ENCODE results near the gene CLEC12A.
"Not testable (repeated sequence)": the region's sequence is repeated elsewhere in the genome, so short reads cannot be mapped to it uniquely, and the experiment has no call there.

Gene CLEC12A

DNA sequence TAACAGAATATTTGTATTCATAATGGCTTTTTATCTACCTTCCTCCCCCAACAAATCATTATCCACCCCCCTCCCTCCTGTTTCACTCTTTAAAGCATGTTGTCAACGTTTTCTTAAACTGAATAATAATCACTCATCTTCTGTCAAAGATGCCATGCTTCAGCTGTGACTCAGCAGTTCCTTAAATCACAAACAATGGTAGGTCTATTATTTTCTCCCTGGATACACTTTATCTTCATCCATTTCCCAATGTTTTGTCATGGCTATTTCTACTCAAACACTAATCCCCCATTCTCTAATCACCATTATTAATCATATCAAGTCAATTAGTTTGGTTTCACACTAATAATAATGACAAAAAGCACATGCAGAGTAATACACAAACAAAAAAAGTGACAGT is 45.7 kb downstream of the CLEC12A start:
- no peaks in the 10 kb centered on the region for H3K4me1 ChIP-seq (ENCODE audit: insufficient read depth, low read length)
- no peaks in the 10 kb centered on the region for H3K36me3 ChIP-seq (ENCODE audit: insufficient read depth, low read length)
- no peak overlapping the region for H3K27ac ChIP-seq (ENCODE audit: low read depth, low read length)
- H3K27me3 ChIP-seq (ENCODE audit: control insufficient read depth in 1 of 2, insufficient read depth in 2 of 2, low read length in 2 of 2) = no peaks in the 10 kb centered on the region
- H3K9ac ChIP-seq (ENCODE audit: low read length) = no peak overlapping the region
- H3K9me3 ChIP-seq (ENCODE audit: low read length) = no peaks in the 10 kb centered on the region
- H3K4me3 ChIP-seq (ENCODE audit: low read depth in 1 of 2, low read length in 2 of 2) = no peak overlapping the region

DNA sequence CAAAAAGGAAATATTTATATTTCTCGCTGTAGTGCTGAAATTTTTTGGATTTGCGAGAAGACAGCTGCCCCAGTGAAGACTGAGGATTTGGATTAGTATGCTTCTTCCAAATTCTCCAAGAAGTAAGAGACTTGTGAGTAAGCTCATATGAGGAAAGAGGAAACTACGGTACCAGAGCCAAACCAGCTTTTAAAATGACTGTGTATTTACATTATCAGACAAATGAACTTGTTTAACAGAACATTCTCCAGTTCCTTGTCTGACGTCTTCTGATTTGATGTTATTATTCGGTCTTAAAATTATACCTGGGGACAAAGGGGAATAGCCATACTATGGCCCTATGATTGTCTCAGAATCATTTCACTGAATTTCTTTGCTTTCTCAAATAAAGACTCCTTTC is 47.2 kb downstream of the CLEC12A start:
- no peak overlapping the region for H3K27ac ChIP-seq (ENCODE audit: low read depth, low read length)
- no peaks in the 10 kb centered on the region for H3K27me3 ChIP-seq (ENCODE audit: control insufficient read depth in 1 of 2, insufficient read depth in 2 of 2, low read length in 2 of 2)
- no peak overlapping the region for H3K9ac ChIP-seq (ENCODE audit: low read length)
- H3K4me3 ChIP-seq (ENCODE audit: low read depth in 1 of 2, low read length in 2 of 2) = no peak overlapping the region
- no peaks in the 10 kb centered on the region for H3K36me3 ChIP-seq (ENCODE audit: insufficient read depth, low read length)
- H3K4me1 ChIP-seq (ENCODE audit: insufficient read depth, low read length) = no peaks in the 10 kb centered on the region
- H3K9me3 ChIP-seq (ENCODE audit: low read length) = no peaks in the 10 kb centered on the region

DNA sequence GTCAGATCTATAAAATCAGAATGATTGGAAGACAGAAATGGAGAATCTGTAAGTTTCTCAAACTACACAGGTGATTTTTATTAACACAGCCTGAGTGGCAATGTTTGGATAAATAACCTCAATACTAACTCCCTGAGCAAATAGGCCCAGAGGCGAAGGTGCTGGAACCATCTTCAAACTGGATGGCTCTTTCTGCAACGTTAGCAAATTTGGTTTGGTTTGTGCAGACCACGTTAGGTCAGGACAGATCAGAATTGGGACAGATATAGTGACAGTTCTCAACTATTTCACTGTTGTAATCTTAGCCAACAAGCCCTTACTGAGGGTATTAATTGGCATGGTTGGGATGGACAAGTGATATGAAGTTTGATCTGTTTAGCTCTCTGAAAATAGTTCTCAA is 50.1 kb downstream of the CLEC12A start:
- H3K9me3 ChIP-seq (ENCODE audit: low read length) = no peaks in the 10 kb centered on the region
- no peaks in the 10 kb centered on the region for H3K27me3 ChIP-seq (ENCODE audit: control insufficient read depth in 1 of 2, insufficient read depth in 2 of 2, low read length in 2 of 2)
- H3K9ac ChIP-seq (ENCODE audit: low read length) = no peak overlapping the region
- no peaks in the 10 kb centered on the region for H3K36me3 ChIP-seq (ENCODE audit: insufficient read depth, low read length)
- H3K4me3 ChIP-seq (ENCODE audit: low read depth in 1 of 2, low read length in 2 of 2) = no peak overlapping the region
- no peaks in the 10 kb centered on the region for H3K4me1 ChIP-seq (ENCODE audit: insufficient read depth, low read length)
- H3K27ac ChIP-seq (ENCODE audit: low read depth, low read length) = no peak overlapping the region

DNA sequence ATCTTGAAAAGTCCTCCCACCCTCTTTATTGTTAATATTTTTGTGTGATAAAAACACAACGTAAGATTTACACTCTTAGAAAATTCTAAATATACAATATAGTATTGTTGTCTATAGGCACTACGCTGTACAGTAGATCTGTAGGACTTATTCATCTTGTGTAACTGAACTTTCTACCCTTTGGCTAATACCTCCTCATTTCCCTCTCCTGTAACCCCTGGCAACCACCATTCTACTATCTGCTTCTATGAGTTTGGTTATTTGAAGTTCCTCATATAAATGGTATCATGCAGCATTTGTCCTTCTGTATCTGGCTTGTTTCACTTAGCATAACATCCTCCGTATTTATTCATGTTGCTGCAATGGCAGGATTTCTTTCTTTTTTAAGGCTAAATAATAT is 54.0 kb downstream of the CLEC12A start:
- Histone ChIP-seq H3K9ac (ENCODE audit: low read length) (no peak overlapping the region), H3K27ac (ENCODE audit: low read depth, low read length) (no peak overlapping the region), H3K36me3 (ENCODE audit: insufficient read depth, low read length) (no peaks in the 10 kb centered on the region)

DNA sequence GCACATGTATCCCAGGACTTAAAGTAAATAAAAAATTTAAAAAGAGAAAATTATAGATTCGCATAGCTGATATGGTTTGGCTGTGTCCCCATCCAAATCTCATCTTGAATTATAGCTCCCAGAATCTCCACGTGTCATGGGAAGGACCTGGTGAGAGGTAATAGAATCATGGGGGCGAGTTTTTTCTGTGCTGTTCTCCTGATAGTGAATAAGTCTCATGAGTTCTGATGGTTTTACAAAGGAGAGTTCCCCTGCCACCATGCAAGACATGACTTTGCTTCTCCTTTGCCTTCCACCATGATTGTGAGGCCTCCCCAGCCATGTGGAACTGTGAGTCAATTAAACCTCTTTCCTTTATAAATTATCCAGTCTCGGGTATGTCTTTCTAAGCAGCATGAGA is 55.5 kb downstream of the CLEC12A start:
- H3K4me1 ChIP-seq (ENCODE audit: insufficient read depth, low read length); H3K9me3 ChIP-seq (ENCODE audit: low read length); H3K27me3 ChIP-seq (ENCODE audit: control insufficient read depth in 1 of 2, insufficient read depth in 2 of 2, low read length in 2 of 2); H3K9ac ChIP-seq (ENCODE audit: low read length); H3K4me3 ChIP-seq (ENCODE audit: low read depth in 1 of 2, low read length in 2 of 2); H3K36me3 ChIP-seq (ENCODE audit: insufficient read depth, low read length); H3K27ac ChIP-seq (ENCODE audit: low read depth, low read length): not testable (repeated sequence)

More for the DNA sequence above, 54.0 kb downstream of the CLEC12A start:
- no peaks in the 10 kb centered on the region for H3K9me3 ChIP-seq (ENCODE audit: low read length)
- H3K27me3 ChIP-seq (ENCODE audit: control insufficient read depth in 1 of 2, insufficient read depth in 2 of 2, low read length in 2 of 2) = no peaks in the 10 kb centered on the region
- no peaks in the 10 kb centered on the region for H3K4me1 ChIP-seq (ENCODE audit: insufficient read depth, low read length)
- no peak overlapping the region for H3K4me3 ChIP-seq (ENCODE audit: low read depth in 1 of 2, low read length in 2 of 2)

DNA sequence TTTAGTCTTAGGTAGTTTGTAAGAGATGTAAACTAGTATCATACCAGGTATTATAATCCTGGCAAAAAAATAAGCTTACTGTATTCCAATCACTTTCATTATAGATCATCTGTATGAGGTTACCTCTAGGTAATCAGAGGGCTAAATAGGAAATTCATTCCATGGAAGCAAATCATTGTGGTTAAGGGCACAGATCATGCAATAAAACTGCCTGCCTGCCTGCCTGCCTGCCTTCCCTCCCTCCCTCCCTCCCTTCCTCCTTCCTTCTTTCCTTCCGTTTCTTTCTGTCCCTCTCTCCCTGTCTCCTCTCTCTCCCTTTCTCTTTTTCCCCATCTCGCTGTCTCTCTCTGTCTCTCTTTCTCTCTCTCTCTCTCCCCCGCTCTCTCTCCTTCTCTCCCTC is 56.1 kb downstream of the CLEC12A start:
- no peaks in the 10 kb centered on the region for H3K27me3 ChIP-seq (ENCODE audit: control insufficient read depth in 1 of 2, insufficient read depth in 2 of 2, low read length in 2 of 2)
- H3K36me3 ChIP-seq (ENCODE audit: insufficient read depth, low read length) = no peaks in the 10 kb centered on the region
- H3K9ac ChIP-seq (ENCODE audit: low read length) = no peak overlapping the region
- H3K4me3 ChIP-seq (ENCODE audit: low read depth in 1 of 2, low read length in 2 of 2) = no peak overlapping the region
- no peaks in the 10 kb centered on the region for H3K9me3 ChIP-seq (ENCODE audit: low read length)
- no peak overlapping the region for H3K27ac ChIP-seq (ENCODE audit: low read depth, low read length)
- H3K4me1 ChIP-seq (ENCODE audit: insufficient read depth, low read length) = no peaks in the 10 kb centered on the region

DNA sequence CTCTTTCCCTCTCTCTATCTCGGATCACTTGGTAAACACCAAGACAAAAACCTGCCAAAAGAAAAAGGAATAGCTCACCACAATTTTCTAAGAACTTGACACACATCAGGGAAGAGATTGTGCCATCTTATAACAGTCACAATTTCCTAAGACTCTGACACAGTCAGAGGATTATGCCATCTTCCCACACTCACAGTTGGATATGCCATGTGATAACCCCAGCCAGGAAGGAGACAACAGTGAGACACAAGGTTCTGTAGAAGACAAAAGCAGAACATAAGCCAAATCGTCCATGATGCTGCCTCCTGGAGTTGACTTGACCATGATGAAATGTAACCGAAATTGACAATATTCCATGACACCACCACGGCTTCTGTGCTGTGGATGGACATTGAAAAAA is 56.5 kb downstream of the CLEC12A start:
- Histone ChIP-seq H3K4me1 (ENCODE audit: insufficient read depth, low read length) (no peaks in the 10 kb centered on the region), H3K27me3 (ENCODE audit: control insufficient read depth in 1 of 2, insufficient read depth in 2 of 2, low read length in 2 of 2) (no peaks in the 10 kb centered on the region), H3K9me3 (ENCODE audit: low read length) (no peaks in the 10 kb centered on the region), H3K27ac (ENCODE audit: low read depth, low read length) (no peak overlapping the region), H3K36me3 (ENCODE audit: insufficient read depth, low read length) (no peaks in the 10 kb centered on the region), H3K4me3 (ENCODE audit: low read depth in 1 of 2, low read length in 2 of 2) (no peak overlapping the region), H3K9ac (ENCODE audit: low read length) (no peak overlapping the region)

DNA sequence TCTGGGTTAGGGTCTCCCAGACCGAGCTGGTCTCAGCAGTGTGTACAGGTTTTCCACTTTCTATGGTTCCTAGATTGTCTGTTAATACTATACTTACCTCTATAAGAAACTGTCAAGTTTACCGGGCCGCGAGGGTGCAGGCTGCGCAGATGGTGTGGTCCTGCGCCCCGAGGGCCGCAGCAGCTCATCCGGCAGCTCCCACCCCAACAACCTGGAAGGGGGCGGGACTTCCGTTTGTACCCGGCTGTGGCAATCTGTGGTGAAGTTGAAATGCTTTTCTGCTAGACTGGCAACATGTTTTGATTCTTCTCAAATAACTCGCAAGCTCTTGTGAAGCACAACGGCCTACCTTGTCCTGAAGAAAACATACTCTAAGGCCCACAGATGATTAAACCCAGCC is 59.2 kb downstream of the CLEC12A start, which contains the start of gene CLEC9A:
TSS of gene CLEC9A (plus strand) at position 237 of the 400 bp plus-strand sequence. CDS start 22,006 bp downstream, outside the sequence.
- Histone ChIP-seq H3K27me3 (ENCODE audit: control insufficient read depth in 1 of 2, insufficient read depth in 2 of 2, low read length in 2 of 2) (no peaks in the 10 kb centered on the region), H3K9ac (ENCODE audit: low read length) (no peak within 1 kb of the TSS), H3K9me3 (ENCODE audit: low read length) (no peaks in the 10 kb centered on the region), H3K36me3 (ENCODE audit: insufficient read depth, low read length) (no peaks in the 10 kb centered on the region), H3K27ac (ENCODE audit: low read depth, low read length) (no peak within 1 kb of the TSS), H3K4me3 (ENCODE audit: low read depth in 1 of 2, low read length in 2 of 2) (no peak within 1 kb of the TSS), H3K4me1 (ENCODE audit: insufficient read depth, low read length) (no peaks in the 10 kb centered on the region)

DNA sequence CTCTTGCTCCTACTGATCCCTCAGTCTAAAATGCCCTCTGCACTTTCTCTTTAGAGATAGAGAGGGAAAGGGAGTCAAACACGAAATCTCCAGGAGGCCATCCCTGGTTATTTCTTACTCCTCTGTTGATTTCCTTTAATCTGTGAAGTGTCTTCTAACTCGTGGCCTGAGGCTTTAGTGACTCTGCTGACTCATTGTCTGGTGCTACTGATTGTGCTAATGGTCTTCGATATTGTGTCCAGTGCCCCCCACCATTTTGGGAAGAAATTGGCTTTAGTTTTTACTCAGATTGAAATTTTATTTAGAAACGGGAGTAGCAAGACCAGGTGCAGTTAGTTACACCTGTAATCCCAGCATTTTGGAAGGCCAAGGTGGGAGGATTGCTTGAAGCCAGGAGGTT is 60.1 kb downstream of the CLEC12A start:
- Histone ChIP-seq H3K36me3 (ENCODE audit: insufficient read depth, low read length) (no peaks in the 10 kb centered on the region), H3K4me1 (ENCODE audit: insufficient read depth, low read length) (no peaks in the 10 kb centered on the region), H3K4me3 (ENCODE audit: low read depth in 1 of 2, low read length in 2 of 2) (no peak overlapping the region), H3K27me3 (ENCODE audit: control insufficient read depth in 1 of 2, insufficient read depth in 2 of 2, low read length in 2 of 2) (no peaks in the 10 kb centered on the region), H3K9me3 (ENCODE audit: low read length) (no peaks in the 10 kb centered on the region), H3K9ac (ENCODE audit: low read length) (no peak overlapping the region), H3K27ac (ENCODE audit: low read depth, low read length) (no peak overlapping the region)

DNA sequence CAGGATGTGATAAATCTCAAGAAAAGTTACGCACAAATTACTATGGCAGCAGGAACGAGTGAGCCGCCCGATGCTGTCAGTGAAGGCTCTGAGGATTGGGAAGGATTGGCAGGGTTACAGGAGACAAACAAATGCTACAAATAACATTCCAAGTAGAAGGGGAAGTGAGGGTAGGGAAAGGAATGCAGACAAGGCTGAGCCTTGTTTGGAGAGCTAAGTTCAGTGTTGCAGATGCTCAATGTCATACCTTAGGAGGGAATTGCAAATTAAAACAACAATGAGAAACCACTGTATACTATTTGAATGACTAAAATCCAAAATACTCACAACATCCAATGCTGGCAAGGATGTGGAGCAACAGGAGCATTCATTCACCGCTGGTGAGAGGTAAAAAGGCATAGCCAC is 60.6 kb downstream of the CLEC12A start:
- Histone ChIP-seq H3K27me3 (ENCODE audit: control insufficient read depth in 1 of 2, insufficient read depth in 2 of 2, low read length in 2 of 2) (no peaks in the 10 kb centered on the region), H3K9me3 (ENCODE audit: low read length) (no peaks in the 10 kb centered on the region), H3K27ac (ENCODE audit: low read depth, low read length) (no peak overlapping the region), H3K4me3 (ENCODE audit: low read depth in 1 of 2, low read length in 2 of 2) (no peak overlapping the region), H3K4me1 (ENCODE audit: insufficient read depth, low read length) (no peaks in the 10 kb centered on the region), H3K36me3 (ENCODE audit: insufficient read depth, low read length) (no peaks in the 10 kb centered on the region), H3K9ac (ENCODE audit: low read length) (no peak overlapping the region)

DNA sequence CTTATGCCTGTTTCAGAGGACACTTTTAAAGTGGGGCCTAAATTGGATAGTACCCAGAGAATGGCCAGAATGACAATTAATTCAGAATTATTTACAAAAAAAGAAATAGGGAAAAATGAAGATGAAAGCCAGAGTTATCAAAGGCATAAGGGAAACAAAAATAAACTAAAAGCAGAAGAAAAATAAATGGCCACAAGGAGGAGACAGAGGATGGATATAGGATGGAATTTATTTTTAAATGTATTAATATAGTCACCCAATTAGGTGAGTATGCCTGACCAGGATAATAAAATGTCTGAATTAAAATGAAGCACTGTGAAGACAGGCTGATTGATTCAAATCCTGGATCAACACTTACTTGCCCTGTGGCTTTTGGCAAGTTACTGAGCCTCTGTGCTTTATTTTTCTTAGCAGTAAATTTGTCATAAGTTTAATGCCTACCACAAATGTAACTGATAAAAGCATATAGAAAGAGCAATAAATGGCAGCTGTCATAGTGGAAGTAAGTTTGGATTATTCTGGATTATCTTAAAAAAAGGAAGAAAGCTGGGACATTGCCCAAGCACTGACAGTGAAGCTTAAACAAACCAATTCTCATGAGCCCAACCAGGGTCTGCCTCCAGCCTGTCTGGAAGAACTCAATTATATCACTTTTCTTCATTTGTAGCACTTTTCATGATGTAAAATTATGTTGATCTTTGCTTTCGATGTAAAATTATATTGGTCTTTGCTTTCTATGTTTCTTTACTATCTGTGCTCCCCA is 62.8 kb downstream of the CLEC12A start:
- H3K9ac ChIP-seq (ENCODE audit: low read length) = no peak overlapping the region
- no peaks in the 10 kb centered on the region for H3K4me1 ChIP-seq (ENCODE audit: insufficient read depth, low read length)
- H3K36me3 ChIP-seq (ENCODE audit: insufficient read depth, low read length) = no peaks in the 10 kb centered on the region
- H3K27me3 ChIP-seq (ENCODE audit: control insufficient read depth in 1 of 2, insufficient read depth in 2 of 2, low read length in 2 of 2) = no peaks in the 10 kb centered on the region
- no peak overlapping the region for H3K4me3 ChIP-seq (ENCODE audit: low read depth in 1 of 2, low read length in 2 of 2)
- H3K27ac ChIP-seq (ENCODE audit: low read depth, low read length) = no peak overlapping the region
- no peaks in the 10 kb centered on the region for H3K9me3 ChIP-seq (ENCODE audit: low read length)

Measured in muscle layer of colon (tissue), 2 donors.